HG03457 (cell line): ENCODE measurements around the gene DOCK9.
"Not testable (repeated sequence)": the region's sequence is repeated elsewhere in the genome, so short reads cannot be mapped to it uniquely, and the experiment has no call there.

ENCODE experiments used
- ATAC-seq: cut with Tn5 transposase; IDR thresholded peaks from one replicate; pipeline ENCODE4 v1.9.1; 2021; ENCODE audit warnings: moderate number of reproducible peaks; ENCODE audit not compliant: unreplicated experiment

DOCK9 gene

GRCh38 chr13:98754468-98754867 lies 223.4 kb downstream of the DOCK9 start:
- not testable (repeated sequence) for ATAC-seq

GRCh38 chr13:98752467-98753290 lies 225.2 kb downstream of the DOCK9 start, which contains the start of gene SLC15A1:
SLC15A1 (minus strand) TSS chr13:98752672; CDS start chr13:98752598, 74 bp downstream.
- ATAC-seq: no peak

GRCh38 chr13:98751861-98752466 lies 225.9 kb downstream of the DOCK9 start:
- no peak for ATAC-seq

GRCh38 chr13:98751367-98751782 lies 226.5 kb downstream of the DOCK9 start:
- ATAC-seq: no peak

- no peak for ATAC-seq
Measured at GRCh38 chr13:98749501-98749900, 228.4 kb downstream of the DOCK9 start.

GRCh38 chr13:98746968-98747367 lies 230.9 kb downstream of the DOCK9 start:
- ATAC-seq: no peak
